ENCODE measurements around the gene MBIP. TPM values are rescaled to one million over a fixed set of nuclear protein-coding genes. Genes with fewer than 3 reads are reported as not detected.

Gene MBIP
- total and polyA plus RNA-seq, 2 experiments from 2014 or later = 24.4 to 49.7 TPM

- no peak overlapping the region for H3K27ac ChIP-seq (ENCODE audit: low read depth)
- H3F3A ChIP-seq (replicated peaks; ENCODE audit: low read depth) = no peaks in the 10 kb centered on the region
- H4K20me1 ChIP-seq (replicated peaks; ENCODE audit: insufficient read depth) = no peaks in the 10 kb centered on the region
- 0 out of 2 replicates have a peak overlapping the region, but pooled peaks have one; percentile 18 for H2AFZ ChIP-seq
- H3K4me3 Mint-ChIP-seq = no peak overlapping the region
- no peaks in the 10 kb centered on the region for H3K4me1 ChIP-seq (ENCODE audit: insufficient read depth)
- H3K9me2 ChIP-seq (ENCODE audit: insufficient read depth) = no peaks in the 10 kb centered on the region
- no peak overlapping the region for H3K27ac Mint-ChIP-seq
- H3K9me3 Mint-ChIP-seq = no peaks in the 10 kb centered on the region
- DNase-seq (ENCODE audit: low spot score) (no peak), ATAC-seq (no peak)
- no peaks in the 10 kb centered on the region for H3K79me2 ChIP-seq (replicated peaks; ENCODE audit: insufficient read depth)
- 0 out of 3 replicates have a peak, but pooled peaks cover 4% of the 10 kb centered on the region for H3K4me1 Mint-ChIP-seq
- no peak overlapping the region for H3K4me2 ChIP-seq
- H3K27me3 Mint-ChIP-seq (ENCODE audit: insufficient read depth, low read depth, poor library complexity) = no peaks in the 10 kb centered on the region
- H3K36me3 Mint-ChIP-seq (ENCODE audit: low read depth) = no peaks in the 10 kb centered on the region
- no peaks in the 10 kb centered on the region for H3K27me3 ChIP-seq (ENCODE audit: insufficient read depth)
- no peak overlapping the region for H3K4me3 ChIP-seq
- TF ChIP-seq ZNF114 (CRISPR knock-in tag; IDR thresholded peaks at IDR 0.05) = no peak
- no peak for TF ChIP-seq CREB1 (CRISPR knock-in tag; IDR thresholded peaks at IDR 0.05; ENCODE audit: low read depth)
- TF ChIP-seq CTCF (conservative IDR thresholded peaks at IDR 0.05; ENCODE audit: low read depth in 2 of 2) = no peak
- TF ChIP-seq POLR2AphosphoS5 (IDR thresholded peaks at IDR 0.05; ENCODE audit: low read depth) = no peak
- TF ChIP-seq ZNF331 (CRISPR knock-in tag; IDR thresholded peaks at IDR 0.05; ENCODE audit: low read depth) = no peak
- TF ChIP-seq NANOG (IDR thresholded peaks at IDR 0.05; ENCODE audit: borderline replicate concordance) = no peak
- TF ChIP-seq ZNF462 (CRISPR knock-in tag; IDR thresholded peaks at IDR 0.05) = no peak
- no peaks in the 10 kb centered on the region for H3K36me3 ChIP-seq (ENCODE audit: insufficient read depth)
Measured at GRCh38 chr14:36362648-36363047, 42.2 kb upstream of the MBIP start.
